H1 (cell line): ENCODE measurements around the gene AGAP1. TPM values are rescaled to one million over a fixed set of nuclear protein-coding genes. Genes with fewer than 3 reads are reported as not detected.

Experiments
- E2F6 ChIP-seq: IDR thresholded peaks from 2 replicates; pipeline ENCODE4 v1.6.1; 2012; ENCODE audit warnings: inconsistent platforms
- RBBP5 ChIP-seq: IDR thresholded peaks from 2 replicates; pipeline ENCODE4 v1.7.1; 2012; ENCODE audit warnings: low read depth, mild to moderate bottlenecking, inconsistent platforms, low read length, moderate library complexity, borderline replicate concordance
- SIRT6 ChIP-seq: IDR thresholded peaks from one replicate; pipeline ENCODE4 v1.7.1; 2012; ENCODE audit warnings: low read length, inconsistent platforms
- polyA plus RNA-seq, 7 experiments: library from polyadenylated mRNA; depleted of rRNA in 3 of 7; stranded (reverse) in 5 of 7; unstranded in 2 of 7; fragments of >200 nt in 5 of 7; fragments of 200-250 nt in 2 of 7; gene quantifications; 1 replicate in 5 of 7; 2 replicates in 1 of 7; 4 replicates in 1 of 7; pipeline versions ENCODE4 v1.2.1 to v1.2.3, GENCODE V29; 2011 to 2013; ENCODE audit warnings: missing spikeins in 2 of 7, mixed read lengths in 2 of 7
- total RNA-seq: library from RNA; stranded (reverse); fragmentation: NEBNext Ultra II Directional; extraction: Animal tissue kit (Norgen Biotek cat#: 25700); gene quantifications from 2 replicates; pipeline ENCODE4 v1.2.1, GENCODE V29; 2021

The AGAP1 gene
- total and polyA plus RNA-seq, 2 of the 8 experiments (the other 6 are each of a cell fraction or from before 2014, with no cell fraction given), result 18.1 to 39.4 TPM

- TF ChIP-seq RBBP5 (no peak), SIRT6 (no peak), E2F6 (no peak)
These were observed 171.9 kb downstream of the AGAP1 start (continued) for GRCh38 chr2:235665661-235666212.
